ENCODE results near the gene LTBP1. TPM values are rescaled to one million over a fixed set of nuclear protein-coding genes. Genes with fewer than 3 reads are reported as not detected.

LTBP1 gene
- total RNA-seq, 4 donors from 2014 or later = 8.7 to 18.7 (median 13.0) TPM

DNA sequence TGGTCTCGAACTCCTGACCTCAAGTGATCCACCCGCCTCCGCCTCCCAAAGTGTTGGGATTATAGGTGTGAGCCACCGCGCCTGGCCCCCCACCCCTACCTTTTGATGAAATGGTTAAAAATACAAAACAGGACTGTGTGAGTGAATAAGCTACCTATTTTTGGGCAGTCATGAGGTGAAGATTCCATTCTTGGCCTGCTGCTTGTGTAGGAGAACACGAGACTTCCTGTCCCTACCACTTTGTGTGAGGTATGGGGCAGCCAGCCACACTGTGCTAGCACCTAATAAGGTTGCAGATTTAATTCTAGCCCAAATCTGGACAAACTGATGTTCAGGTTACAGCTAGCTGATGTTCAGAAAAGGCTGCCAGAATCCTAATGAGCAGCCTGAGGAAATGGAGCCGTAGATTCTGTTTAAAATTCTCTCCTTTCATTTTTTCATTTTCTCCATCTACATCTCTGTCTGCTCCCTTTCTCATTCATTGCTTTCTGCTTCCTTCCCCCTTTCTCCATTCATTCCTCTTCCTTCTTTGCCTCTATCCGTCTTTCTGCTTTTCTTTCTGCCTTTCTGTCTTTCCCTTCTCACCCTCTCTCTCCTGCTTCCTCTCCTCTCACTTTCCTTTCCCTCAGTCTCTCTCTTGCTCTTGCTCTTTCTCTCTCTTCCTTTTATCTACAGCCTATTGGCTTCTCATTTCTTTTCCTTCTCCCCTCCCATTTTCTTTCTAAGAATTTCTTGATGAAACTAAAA lies 4.6 kb upstream of the LTBP1 start:
- H3K27me3 ChIP-seq = no peaks in the 10 kb centered on the region
- DNase-seq (ENCODE audit: low spot score in 2 of 2) = no peak
- peaks cover 5% of the 10 kb centered on the region for H3K4me1 ChIP-seq
- TF ChIP-seq POLR2A (IDR thresholded peaks at IDR 0.05) (no peak), POLR2AphosphoS5 (IDR thresholded peaks at IDR 0.05) (no peak), EP300 (IDR thresholded peaks at IDR 0.05) (no peak)
- TF ChIP-seq, protein P1, sequence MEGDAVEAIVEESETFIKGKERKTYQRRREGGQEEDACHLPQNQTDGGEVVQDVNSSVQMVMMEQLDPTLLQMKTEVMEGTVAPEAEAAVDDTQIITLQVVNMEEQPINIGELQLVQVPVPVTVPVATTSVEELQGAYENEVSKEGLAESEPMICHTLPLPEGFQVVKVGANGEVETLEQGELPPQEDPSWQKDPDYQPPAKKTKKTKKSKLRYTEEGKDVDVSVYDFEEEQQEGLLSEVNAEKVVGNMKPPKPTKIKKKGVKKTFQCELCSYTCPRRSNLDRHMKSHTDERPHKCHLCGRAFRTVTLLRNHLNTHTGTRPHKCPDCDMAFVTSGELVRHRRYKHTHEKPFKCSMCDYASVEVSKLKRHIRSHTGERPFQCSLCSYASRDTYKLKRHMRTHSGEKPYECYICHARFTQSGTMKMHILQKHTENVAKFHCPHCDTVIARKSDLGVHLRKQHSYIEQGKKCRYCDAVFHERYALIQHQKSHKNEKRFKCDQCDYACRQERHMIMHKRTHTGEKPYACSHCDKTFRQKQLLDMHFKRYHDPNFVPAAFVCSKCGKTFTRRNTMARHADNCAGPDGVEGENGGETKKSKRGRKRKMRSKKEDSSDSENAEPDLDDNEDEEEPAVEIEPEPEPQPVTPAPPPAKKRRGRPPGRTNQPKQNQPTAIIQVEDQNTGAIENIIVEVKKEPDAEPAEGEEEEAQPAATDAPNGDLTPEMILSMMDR (IDR thresholded peaks at IDR 0.05) = no peak
- H3K4me3 ChIP-seq = no peak overlapping the region
- H3K36me3 ChIP-seq = no peaks in the 10 kb centered on the region
- no peaks in the 10 kb centered on the region for H3K9me3 ChIP-seq
- no peak overlapping the region for H3K27ac ChIP-seq
- WGBS = 90% methylated on average over 8 of the region's 8 CpGs

DNA sequence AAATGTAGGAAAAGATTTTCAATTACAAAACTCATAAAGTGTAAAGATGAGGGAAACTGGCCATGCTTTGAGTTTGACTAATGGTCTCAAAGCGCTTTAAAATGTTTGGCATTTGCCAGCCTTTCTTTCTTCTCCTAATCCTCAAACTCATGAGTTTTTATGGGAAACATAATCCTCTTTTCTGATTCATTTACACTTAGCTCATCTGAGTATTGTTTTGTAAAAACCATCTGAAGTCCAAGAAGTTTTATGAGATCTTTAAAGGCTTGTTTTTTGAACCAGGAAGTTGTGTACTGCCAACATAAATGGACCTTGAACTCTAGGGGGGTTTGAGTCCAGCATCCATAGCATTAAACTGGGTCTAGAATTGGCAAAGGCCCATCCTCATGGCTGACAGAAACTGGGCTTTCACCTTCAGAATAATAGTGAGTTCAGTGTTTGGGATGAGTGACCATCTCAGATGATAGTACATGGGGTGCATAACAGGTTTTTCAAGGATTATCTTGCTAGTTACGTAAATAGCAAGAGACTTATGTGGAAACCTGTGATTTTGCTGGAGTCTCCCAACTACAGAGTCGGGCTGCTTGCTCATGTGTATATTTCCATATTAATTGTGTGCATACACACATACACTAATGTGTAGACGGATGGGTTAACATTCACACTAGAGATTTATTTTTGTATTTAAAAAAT lies 3.8 kb upstream of the LTBP1 start:
- DNase-seq (ENCODE audit: low spot score in 2 of 2) = no peak
- Histone ChIP-seq H3K4me3 (no peak overlapping the region), H3K9me3 (no peaks in the 10 kb centered on the region), H3K27me3 (no peaks in the 10 kb centered on the region), H3K4me1 (peaks cover 9% of the 10 kb centered on the region), H3K27ac (no peak overlapping the region), H3K36me3 (no peaks in the 10 kb centered on the region)
- TF ChIP-seq EP300 (IDR thresholded peaks at IDR 0.05) (no peak), POLR2A (IDR thresholded peaks at IDR 0.05) (no peak), POLR2AphosphoS5 (IDR thresholded peaks at IDR 0.05) (no peak)
- TF ChIP-seq, protein P1 (IDR thresholded peaks at IDR 0.05) = no peak
- 91% methylated on average over 4 of the region's 4 CpGs for WGBS

DNA sequence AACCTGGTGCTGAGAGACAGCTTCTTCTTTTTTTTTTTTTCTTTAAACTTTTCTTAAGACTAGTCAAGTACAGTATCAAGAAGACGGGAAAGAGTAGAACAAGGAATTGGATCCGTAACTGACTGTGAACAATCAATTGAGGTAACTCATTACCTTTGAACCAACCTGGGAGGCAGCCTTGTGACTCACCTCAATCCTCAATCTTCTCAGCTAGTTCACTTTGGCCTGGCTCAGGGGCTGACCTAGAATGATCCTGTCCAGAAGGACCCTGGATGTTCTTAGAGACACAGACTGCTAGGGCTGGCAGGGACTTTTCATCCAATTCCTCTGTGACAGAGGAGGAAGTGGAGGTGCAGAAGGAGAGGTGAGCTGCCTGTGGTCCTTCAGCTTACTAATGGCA lies 1.5 kb upstream of the LTBP1 start:
- WGBS = 100% methylated on average over 2 of the region's 2 CpGs
- Histone ChIP-seq H3K27ac (no peak overlapping the region), H3K9me3 (no peaks in the 10 kb centered on the region), H3K36me3 (no peaks in the 10 kb centered on the region), H3K27me3 (no peaks in the 10 kb centered on the region), H3K4me3 (no peak overlapping the region), H3K4me1 (peaks cover 11% of the 10 kb centered on the region)
- TF ChIP-seq POLR2A (IDR thresholded peaks at IDR 0.05) (no peak), POLR2AphosphoS5 (IDR thresholded peaks at IDR 0.05) (no peak), EP300 (IDR thresholded peaks at IDR 0.05) (no peak)
- TF ChIP-seq, protein P1 (IDR thresholded peaks at IDR 0.05) = no peak
- DNase-seq (ENCODE audit: low spot score in 2 of 2) = no peak

DNA sequence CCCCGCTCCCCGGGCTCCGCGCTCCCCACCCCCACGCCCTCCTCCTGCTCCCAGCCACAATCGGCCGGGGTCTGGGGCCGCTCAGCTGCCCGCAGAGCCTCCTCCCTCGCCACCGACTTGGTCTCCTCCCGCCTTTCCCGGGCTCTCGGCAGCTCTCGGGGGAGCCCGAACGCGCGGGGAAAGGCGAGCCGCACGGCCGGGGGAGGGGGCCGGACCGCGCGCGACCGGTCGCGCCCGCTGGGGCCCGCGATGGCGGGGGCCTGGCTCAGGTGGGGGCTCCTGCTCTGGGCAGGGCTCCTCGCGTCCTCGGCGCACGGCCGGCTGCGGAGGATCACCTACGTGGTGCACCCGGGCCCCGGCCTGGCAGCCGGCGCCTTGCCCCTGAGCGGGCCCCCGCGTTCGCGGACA lies 327 bp downstream of the LTBP1 start:
- Histone ChIP-seq H3K9me3 (no peaks in the 10 kb centered on the region), H3K27ac (peak overlapping the region; percentile 71), H3K4me3 (peak overlapping the region; percentile 89), H3K4me1 (peaks cover 11% of the 10 kb centered on the region), H3K27me3 (no peaks in the 10 kb centered on the region), H3K36me3 (no peaks in the 10 kb centered on the region)
- no CpG with 5 or more reads among the region's 52 CpGs for WGBS
- no peak for DNase-seq (ENCODE audit: low spot score in 2 of 2)
- TF ChIP-seq POLR2AphosphoS5 (IDR thresholded peaks at IDR 0.05) = no peak
- no peak for TF ChIP-seq POLR2A (IDR thresholded peaks at IDR 0.05)
- TF ChIP-seq, protein P1 (IDR thresholded peaks at IDR 0.05) = no peak
- TF ChIP-seq EP300 (IDR thresholded peaks at IDR 0.05) = no peak

DNA sequence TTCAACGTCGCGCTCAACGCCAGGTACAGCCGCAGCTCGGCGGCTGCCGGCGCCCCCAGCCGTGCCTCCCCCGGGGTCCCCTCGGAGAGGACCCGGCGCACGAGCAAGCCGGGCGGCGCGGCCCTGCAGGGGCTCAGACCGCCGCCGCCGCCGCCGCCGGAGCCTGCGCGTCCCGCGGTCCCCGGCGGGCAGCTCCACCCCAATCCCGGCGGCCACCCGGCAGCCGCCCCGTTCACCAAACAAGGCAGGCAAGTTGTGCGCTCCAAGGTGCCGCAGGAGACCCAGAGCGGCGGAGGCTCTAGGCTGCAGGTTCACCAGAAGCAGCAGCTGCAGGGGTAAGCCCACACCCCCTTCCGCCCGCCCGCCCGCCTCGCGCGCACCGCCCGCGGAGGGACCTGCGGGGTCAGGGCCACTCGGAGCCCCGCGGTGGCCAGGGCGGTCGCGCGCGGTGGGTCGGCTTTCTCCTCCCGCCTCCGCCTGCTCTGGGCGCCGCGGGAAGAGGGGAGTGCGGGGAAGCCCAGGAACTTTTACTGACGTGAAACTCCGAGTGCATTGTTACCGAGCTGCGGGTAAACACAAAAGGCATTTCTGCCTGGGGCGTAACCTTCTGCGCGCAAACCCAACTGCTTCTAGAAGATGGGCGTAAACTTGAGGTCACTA lies 861 bp downstream of the LTBP1 start:
- Histone ChIP-seq H3K4me3 (peak overlapping the region; percentile 89), H3K9me3 (no peaks in the 10 kb centered on the region), H3K36me3 (no peaks in the 10 kb centered on the region), H3K27ac (peak overlapping the region; percentile 71), H3K4me1 (peaks cover 11% of the 10 kb centered on the region), H3K27me3 (no peaks in the 10 kb centered on the region)
- 2% methylated on average over 6 of the region's 75 CpGs for WGBS
- TF ChIP-seq, protein P1 (IDR thresholded peaks at IDR 0.05) = no peak
- no peak for TF ChIP-seq EP300 (IDR thresholded peaks at IDR 0.05)
- DNase-seq (ENCODE audit: low spot score in 2 of 2) = no peak

All from suprapubic skin (tissue), 4 donors.